IPS DF 6.9 (cell line): ENCODE data around the gene CNTNAP2.

Source experiments
- DNase-seq: peaks from one replicate; pipeline ENCODE4 v3.0.0-alpha.2; 2013; ENCODE audit warnings: low read depth, low spot score
- H3K27ac ChIP-seq: one replicate; pipeline ENCODE4 v1.5.1; 2013; ENCODE audit warnings: low read length, control low read depth
- H3K27me3 ChIP-seq: 2 replicates; pipeline ENCODE4 v1.6.1; 2013; ENCODE audit warnings: mild to moderate bottlenecking, low read length; ENCODE audit not compliant: control insufficient read depth, insufficient read depth
- H3K36me3 ChIP-seq: 2 replicates; pipeline ENCODE4 v1.6.1; 2013; ENCODE audit warnings: low read length; ENCODE audit not compliant: control insufficient read depth, insufficient read depth
- H3K4me1 ChIP-seq: 2 replicates; pipeline ENCODE4 v1.6.1; 2013; ENCODE audit warnings: low read length; ENCODE audit not compliant: control insufficient read depth, insufficient read depth
- H3K4me3 ChIP-seq: 2 replicates; pipeline ENCODE4 v1.5.1; 2013; ENCODE audit warnings: mild to moderate bottlenecking, low read length
- H3K9me3 ChIP-seq: 2 replicates; pipeline ENCODE4 v1.6.1; 2013; ENCODE audit warnings: low read length, inconsistent platforms; ENCODE audit not compliant: control insufficient read depth, insufficient read depth
- WGBS: extraction: QIAGEN DNeasy Blood & Tissue Kit; methylation state at CpG from one replicate; pipeline ENCODE4 v1.1.7; 2013; ENCODE audit warnings: mixed read lengths, missing lambda C conversion rate; ENCODE audit not compliant: insufficient read length, insufficient coverage; 5-methylcytosine and 5-hydroxymethylcytosine counted together

CNTNAP2 gene

DNA sequence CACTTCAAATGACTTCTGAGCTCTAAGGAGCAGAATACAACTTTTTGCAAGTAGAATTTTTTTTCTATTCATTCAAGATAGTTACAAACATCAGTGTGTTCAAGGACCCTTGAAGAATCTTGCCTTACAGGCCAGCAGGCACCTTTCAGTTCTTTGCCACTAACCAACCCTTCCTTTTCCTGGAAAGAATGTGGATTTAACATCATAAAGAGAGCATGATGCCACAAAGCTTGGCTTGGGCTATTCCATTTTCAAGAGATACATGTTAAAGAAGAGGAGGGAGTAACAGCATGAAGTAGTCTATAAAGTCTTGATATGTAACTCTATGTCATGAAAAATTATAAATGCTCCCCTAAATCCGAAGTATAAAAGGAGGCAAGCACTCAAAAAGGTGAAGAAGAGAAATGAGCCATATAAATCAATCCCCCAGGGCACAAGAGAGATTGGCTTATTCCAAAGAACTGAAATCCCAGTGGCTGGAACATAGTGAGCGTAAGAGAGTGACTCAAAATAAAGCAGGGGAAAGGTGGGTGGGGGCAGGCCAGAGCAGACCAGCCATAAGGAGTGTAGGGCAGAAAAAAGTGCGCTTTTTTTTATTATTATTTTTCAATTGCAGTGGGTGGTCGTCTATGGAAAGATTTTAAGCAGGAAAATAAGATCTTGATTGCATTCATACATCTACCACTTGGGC lies 1448.3 kb downstream of the CNTNAP2 start:
- WGBS = no CpG with 5 or more reads among the region's 4 CpGs
- Histone ChIP-seq H3K9me3 (no peaks in the 10 kb centered on the region), H3K27me3 (no peaks in the 10 kb centered on the region), H3K4me3 (no peak overlapping the region), H3K4me1 (no peaks in the 10 kb centered on the region), H3K27ac (no peak overlapping the region), H3K36me3 (no peaks in the 10 kb centered on the region)
- no peak for DNase-seq

DNA sequence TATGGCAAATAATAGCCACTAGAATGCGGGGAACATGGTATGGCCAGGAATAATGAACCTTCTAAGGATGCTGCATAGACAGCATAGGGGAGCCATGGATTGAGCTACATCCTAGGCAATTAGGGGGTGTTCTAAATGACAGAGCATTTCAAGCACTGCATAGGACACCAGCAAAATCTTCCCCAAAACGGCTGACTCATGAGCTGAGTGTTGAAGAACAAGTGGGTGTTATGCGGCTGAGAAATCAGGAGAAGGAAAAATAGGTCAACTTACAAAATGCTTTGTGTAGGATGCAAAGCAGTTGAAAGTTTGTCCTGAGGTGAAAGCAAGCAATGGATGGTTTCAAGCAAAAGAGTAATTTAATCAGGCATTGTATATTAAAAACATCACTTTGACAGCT lies 1450.4 kb downstream of the CNTNAP2 start:
- Histone ChIP-seq H3K27ac (no peak overlapping the region), H3K27me3 (no peaks in the 10 kb centered on the region), H3K36me3 (no peaks in the 10 kb centered on the region), H3K4me1 (no peaks in the 10 kb centered on the region), H3K4me3 (no peak overlapping the region), H3K9me3 (no peaks in the 10 kb centered on the region)
- DNase-seq = no peak
- WGBS = no CpG with 5 or more reads among the region's 3 CpGs

DNA sequence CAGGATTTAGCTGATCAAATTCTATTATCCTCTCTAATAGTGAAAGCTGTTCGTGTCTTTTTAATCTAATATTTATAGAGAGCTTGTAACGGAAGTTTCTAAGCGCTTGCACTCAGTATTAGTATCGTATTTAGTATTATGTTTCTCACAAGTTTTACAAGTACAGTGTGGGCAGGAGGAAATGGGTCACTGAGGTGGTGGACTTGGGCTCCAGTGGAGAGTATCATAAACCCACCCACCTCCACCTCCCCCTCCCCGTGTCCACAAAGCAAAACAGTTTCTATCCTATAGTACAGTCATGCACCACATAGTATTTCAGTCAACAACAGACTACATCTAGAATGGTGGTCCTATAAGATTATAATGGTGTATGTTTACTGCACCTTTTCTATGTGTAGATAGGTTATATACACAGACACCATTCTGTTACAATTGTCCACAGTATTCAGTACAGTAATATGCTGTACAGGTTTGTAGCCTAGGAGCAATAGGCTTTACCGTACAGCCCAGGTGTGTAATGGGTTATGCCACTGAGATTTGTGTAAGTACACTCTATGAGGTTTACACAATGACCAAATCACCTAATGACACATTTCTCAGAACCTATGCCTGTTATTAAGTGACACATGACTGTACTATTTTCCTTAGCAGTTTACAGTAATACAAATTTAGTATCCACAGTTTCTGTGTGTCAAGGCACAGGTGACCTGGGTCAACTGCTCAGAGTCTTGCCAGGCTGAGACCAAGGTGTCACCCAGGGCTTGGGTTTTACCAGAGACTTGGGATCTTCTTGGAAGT lies 1452.7 kb downstream of the CNTNAP2 start:
- Histone ChIP-seq H3K4me1 (no peaks in the 10 kb centered on the region), H3K27ac (no peak overlapping the region), H3K9me3 (no peaks in the 10 kb centered on the region), H3K27me3 (no peaks in the 10 kb centered on the region), H3K36me3 (no peaks in the 10 kb centered on the region), H3K4me3 (no peak overlapping the region)
- DNase-seq = no peak
- WGBS = no CpG with 5 or more reads among the region's 6 CpGs

DNA sequence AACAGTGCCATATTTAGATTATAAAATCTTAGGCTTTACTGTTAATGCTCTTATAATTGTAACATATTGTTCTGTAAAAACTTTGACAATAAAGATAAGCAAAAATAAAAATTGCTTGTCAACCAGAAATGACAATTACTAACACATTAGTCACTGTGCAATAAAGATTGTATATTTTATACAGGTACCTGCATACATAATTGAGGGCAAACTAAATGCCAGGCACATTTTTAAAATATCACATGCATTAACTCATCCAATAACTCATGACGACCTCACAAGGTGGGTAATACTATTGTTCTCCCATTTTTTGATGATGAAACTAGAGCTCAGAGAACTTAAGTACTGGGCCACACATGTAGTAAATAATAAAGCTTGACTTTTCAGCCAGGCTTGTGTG lies 1453.8 kb downstream of the CNTNAP2 start:
- Histone ChIP-seq H3K27ac (no peak overlapping the region), H3K4me3 (no peak overlapping the region), H3K36me3 (no peaks in the 10 kb centered on the region), H3K27me3 (no peaks in the 10 kb centered on the region), H3K9me3 (no peaks in the 10 kb centered on the region), H3K4me1 (no peaks in the 10 kb centered on the region)
- WGBS = no CpG with 5 or more reads among the region's 1 CpG
- no peak for DNase-seq

DNA sequence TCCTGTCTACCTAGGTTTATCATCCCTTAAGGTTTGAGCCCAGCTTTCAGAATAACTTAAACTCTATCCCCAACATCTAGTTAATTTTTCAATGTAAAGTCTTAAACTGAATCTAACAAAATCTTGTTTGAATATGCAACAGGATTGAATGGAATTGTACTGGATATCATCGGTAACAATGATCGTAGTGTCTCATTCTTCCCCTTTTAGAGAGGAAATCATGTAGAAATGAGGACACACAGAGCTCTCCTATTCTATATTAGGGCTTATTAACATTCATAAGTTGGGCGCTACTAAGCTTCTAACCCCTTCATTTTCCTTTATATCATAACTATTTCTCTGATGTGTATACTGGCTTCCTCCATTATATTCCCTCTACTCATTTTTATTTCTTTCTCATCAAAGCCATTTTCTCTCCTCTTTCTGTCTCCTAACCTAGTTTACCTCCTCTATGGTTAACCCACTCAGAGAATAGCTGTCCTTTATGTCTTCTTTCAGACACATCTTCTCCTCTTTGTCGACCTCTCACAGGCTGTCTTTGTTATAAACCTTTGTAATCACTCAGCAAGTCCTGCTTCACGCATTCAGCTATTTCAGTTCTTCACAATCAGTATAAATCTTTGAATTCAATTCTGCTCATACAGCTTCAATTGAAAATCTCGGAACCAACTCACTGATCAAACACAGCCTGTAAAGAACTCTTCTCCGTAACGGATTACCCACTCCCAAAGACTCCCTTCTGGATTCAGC lies 1455.0 kb downstream of the CNTNAP2 start:
- Histone ChIP-seq H3K4me3 (no peak overlapping the region), H3K27me3 (no peaks in the 10 kb centered on the region), H3K27ac (no peak overlapping the region), H3K36me3 (no peaks in the 10 kb centered on the region), H3K9me3 (no peaks in the 10 kb centered on the region), H3K4me1 (no peaks in the 10 kb centered on the region)
- no peak for DNase-seq
- no CpG with 5 or more reads among the region's 8 CpGs for WGBS

DNA sequence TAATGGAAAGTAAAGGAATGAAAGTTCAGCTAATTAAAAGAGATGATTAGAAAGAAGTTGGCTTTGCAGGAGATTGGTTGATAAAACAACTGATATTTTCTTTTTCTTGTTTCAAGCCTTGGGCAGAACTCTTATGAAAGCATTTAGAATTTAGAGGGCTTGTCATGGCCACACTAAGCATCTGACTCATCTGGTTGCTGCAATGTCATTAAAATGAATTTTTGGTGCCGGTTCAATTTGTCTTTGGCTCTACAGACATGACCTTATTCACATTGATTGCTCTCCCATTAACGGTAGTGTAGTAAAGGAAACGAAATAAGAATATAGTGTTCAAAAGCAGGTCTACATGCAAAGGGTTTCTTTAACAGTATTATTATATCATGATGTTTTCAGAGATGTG lies 1461.6 kb downstream of the CNTNAP2 start:
- WGBS = no CpG with 5 or more reads among the region's 3 CpGs

DNA sequence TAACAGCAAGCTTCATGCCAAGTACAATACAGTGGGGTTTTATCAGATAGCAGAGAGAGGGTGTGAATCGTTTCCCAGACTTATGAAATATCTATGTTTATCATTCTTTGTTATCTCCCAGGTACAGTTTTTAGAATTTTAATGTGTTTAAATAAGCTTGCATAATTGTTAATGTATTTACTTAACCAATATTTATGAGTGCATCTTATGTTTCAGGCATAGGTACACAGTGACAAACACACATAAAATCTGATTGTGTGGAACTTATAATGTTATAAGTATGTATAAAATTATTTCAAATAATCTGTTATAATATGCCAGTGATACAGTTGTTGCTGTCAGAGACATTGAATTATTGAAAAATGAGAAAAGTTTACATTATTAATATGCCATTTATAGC lies 1462.5 kb downstream of the CNTNAP2 start:
- Histone ChIP-seq H3K27me3 (no peaks in the 10 kb centered on the region), H3K36me3 (no peaks in the 10 kb centered on the region), H3K27ac (no peak overlapping the region), H3K9me3 (no peaks in the 10 kb centered on the region), H3K4me3 (no peak overlapping the region), H3K4me1 (no peaks in the 10 kb centered on the region)
- WGBS = no CpG with 5 or more reads among the region's 1 CpG
- no peak for DNase-seq

More for the DNA sequence above, 1461.6 kb downstream of the CNTNAP2 start:
- Histone ChIP-seq H3K9me3 (no peaks in the 10 kb centered on the region), H3K4me3 (no peak overlapping the region), H3K4me1 (no peaks in the 10 kb centered on the region), H3K27me3 (no peaks in the 10 kb centered on the region), H3K27ac (no peak overlapping the region), H3K36me3 (no peaks in the 10 kb centered on the region)
- DNase-seq = no peak

DNA sequence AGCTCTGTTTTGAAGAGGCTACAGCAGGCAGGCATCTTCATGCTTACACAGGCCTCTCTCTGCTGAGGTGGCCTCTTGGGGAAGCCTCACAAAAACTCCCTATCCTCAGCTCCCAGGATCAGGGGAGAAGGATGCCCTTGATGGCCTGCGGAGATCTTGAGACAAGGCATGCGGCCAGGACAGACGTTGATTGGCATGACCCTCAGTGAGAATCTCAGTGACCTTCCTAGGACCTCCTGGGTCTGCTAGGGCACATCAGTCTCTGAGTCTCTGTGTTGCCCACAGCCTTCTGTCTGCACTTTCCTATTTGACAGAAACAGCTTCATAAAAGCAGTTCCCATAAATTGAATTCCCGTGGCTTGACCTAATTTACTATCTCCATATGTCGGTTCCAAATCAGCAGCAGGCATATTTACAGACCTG lies 1468.2 kb downstream of the CNTNAP2 start:
- Histone ChIP-seq H3K27ac (no peak overlapping the region), H3K9me3 (no peaks in the 10 kb centered on the region), H3K4me3 (no peak overlapping the region), H3K36me3 (no peaks in the 10 kb centered on the region), H3K4me1 (peaks cover 5% of the 10 kb centered on the region; the same call in 1 of the 2 replicates), H3K27me3 (no peaks in the 10 kb centered on the region)
- no CpG with 5 or more reads among the region's 5 CpGs for WGBS
- no peak for DNase-seq

DNA sequence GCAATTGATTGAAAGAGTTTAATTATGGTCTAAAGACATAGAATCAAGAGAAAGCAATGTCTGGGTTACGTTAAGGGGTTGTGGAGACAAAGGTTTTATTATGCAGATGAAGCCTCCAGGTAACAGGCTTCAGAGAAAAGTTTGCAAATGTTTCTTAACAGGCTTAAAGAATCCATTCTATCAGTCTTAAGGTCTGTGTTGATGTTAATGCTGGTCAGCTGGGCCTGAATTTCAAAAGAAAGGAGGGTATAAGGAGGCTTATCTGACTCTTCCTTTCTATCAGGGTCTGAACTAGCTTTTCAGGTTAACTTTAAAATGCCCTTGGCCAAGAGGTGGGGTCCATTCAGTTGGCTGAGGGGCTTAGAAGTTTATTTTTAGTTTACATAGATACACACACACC lies 1469.5 kb downstream of the CNTNAP2 start:
- no peak for DNase-seq
- peaks cover 5% of the 10 kb centered on the region; the same call in 1 of the 2 replicates for H3K4me1 ChIP-seq
- H3K4me3 ChIP-seq = no peak overlapping the region
- no peaks in the 10 kb centered on the region for H3K36me3 ChIP-seq
- H3K9me3 ChIP-seq = no peaks in the 10 kb centered on the region
- H3K27ac ChIP-seq = peak overlapping the region; percentile 86
- no CpG with 5 or more reads among the region's 1 CpG for WGBS
- H3K27me3 ChIP-seq = no peaks in the 10 kb centered on the region

DNA sequence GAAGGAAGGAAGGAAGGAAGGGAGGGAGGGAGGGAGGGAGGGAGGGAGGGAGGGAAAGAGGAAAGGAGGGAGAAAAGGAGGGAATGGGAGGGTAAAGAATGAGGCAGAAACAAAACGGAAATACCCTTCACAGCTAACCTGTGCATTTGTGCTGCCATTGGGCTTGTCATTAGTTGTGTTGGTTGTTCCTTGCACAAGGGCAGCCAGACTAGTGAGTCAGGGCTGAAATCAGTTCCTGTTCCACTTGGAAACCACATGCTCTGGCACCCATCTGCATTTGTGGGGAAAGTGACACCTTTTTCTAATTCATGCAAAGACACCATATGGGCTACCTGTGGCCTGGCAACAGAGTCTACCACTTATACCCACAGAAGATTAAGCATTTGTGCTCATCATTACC lies 1469.9 kb downstream of the CNTNAP2 start:
- H3K4me1 ChIP-seq = peaks cover 5% of the 10 kb centered on the region; the same call in 1 of the 2 replicates
- no peak for DNase-seq
- no peaks in the 10 kb centered on the region for H3K36me3 ChIP-seq
- H3K27me3 ChIP-seq = no peaks in the 10 kb centered on the region
- H3K4me3 ChIP-seq = no peak overlapping the region
- H3K27ac ChIP-seq = peak overlapping the region; percentile 86
- H3K9me3 ChIP-seq = no peaks in the 10 kb centered on the region
- no CpG with 5 or more reads among the region's 1 CpG for WGBS
